Smooth muscle cell (in vitro differentiated cells): ENCODE measurements around the gene TEX9. TPM values are rescaled to one million over a fixed set of nuclear protein-coding genes. Genes with fewer than 3 reads are reported as not detected.

Experiments used
- DNase-seq: peaks from one replicate; lab custom pipeline; 2025; ENCODE audit not compliant: unreplicated experiment; lab: John Stamatoyannopoulos, UW
- H2AFZ ChIP-seq: fragments of 200-600 bp; sonication (generic); 2 replicates; pipeline ENCODE4 v1.6.0; 2016; ENCODE audit warnings: antibody characterized with exemption, low read depth, mild to moderate bottlenecking
- H3F3A ChIP-seq: fragments of 200-600 bp; sonication (generic); 2 replicates; pipeline ENCODE4 v1.6.0; 2017; ENCODE audit warnings: antibody characterized with exemption, low read depth
- H3K27ac ChIP-seq: fragments of 200-600 bp; sonication (generic); 2 replicates; pipeline ENCODE4 v1.5.1; 2016; ENCODE audit warnings: low read depth, mild to moderate bottlenecking
- H3K27me3 ChIP-seq: fragments of 200-600 bp; sonication (generic); 2 replicates; pipeline ENCODE4 v1.6.1; 2016; ENCODE audit warnings: low read depth, mild to moderate bottlenecking
- H3K36me3 ChIP-seq: fragments of 200-600 bp; sonication (generic); 2 replicates; pipeline ENCODE4 v1.5.1; 2016; ENCODE audit warnings: low read depth
- H3K4me1 ChIP-seq: fragments of 200-600 bp; sonication (generic); 2 replicates; pipeline ENCODE4 v1.5.1; 2016; ENCODE audit warnings: low read depth
- H3K4me2 ChIP-seq: fragments of 200-600 bp; sonication (generic); 2 replicates; pipeline ENCODE4 v1.6.0; 2016; ENCODE audit warnings: mild to moderate bottlenecking
- H3K4me3 ChIP-seq: fragments of 200-600 bp; sonication (generic); 2 replicates; pipeline ENCODE4 v1.5.1; 2016; ENCODE audit warnings: mild to moderate bottlenecking
- H3K79me2 ChIP-seq: fragments of 200-600 bp; sonication (generic); 2 replicates; pipeline ENCODE4 v1.6.0; 2016; ENCODE audit warnings: low read depth, mild to moderate bottlenecking
- H3K9ac ChIP-seq: fragments of 200-600 bp; sonication (generic); 2 replicates; pipeline ENCODE4 v1.6.0; 2016; ENCODE audit warnings: low read depth
- H3K9me3 ChIP-seq: fragments of 200-600 bp; sonication (generic); replicated peaks from 2 replicates; pipeline ENCODE4 v1.5.1; 2016; ENCODE audit warnings: low read depth
- H4K20me1 ChIP-seq: fragments of 200-600 bp; sonication (generic); 2 replicates; pipeline ENCODE4 v1.6.0; 2016; ENCODE audit warnings: low read depth
- CTCF ChIP-seq: fragments of 200-600 bp; sonication (generic); IDR thresholded peaks from 2 replicates; pipeline ENCODE4 v1.5.1; 2017; ENCODE audit warnings: borderline replicate concordance, mild to moderate bottlenecking, antibody characterized with exemption; ENCODE audit not compliant: insufficient read depth, poor library complexity, severe bottlenecking
- WGBS: methylation state at CpG from one replicate; pipeline ENCODE4 v1.1.7; 2016; ENCODE audit warnings: low lambda C conversion rate; 5-methylcytosine and 5-hydroxymethylcytosine counted together
- polyA plus RNA-seq: library from polyadenylated mRNA; unstranded; fragments of >200 nt; fragmentation: Nextera tagmentation; extraction: Ambion mirVana; gene quantifications from 2 replicates; pipeline ENCODE4 v1.2.1, GENCODE V29; 2016
- total RNA-seq: library from RNA; depleted of rRNA; stranded (reverse); fragments of >200 nt; gene quantifications from 2 replicates; pipeline ENCODE4 v1.2.3, GENCODE V29; 2014

The TEX9 gene
- total and polyA plus RNA-seq, 2 experiments from 2014 or later, result 4.0 to 5.3 TPM

GRCh38 chr15:56383010-56383409 is 17.8 kb downstream of the TEX9 start:
- Histone ChIP-seq H3K27me3 (no peaks in the 10 kb centered on the region), H3K4me3 (no peak overlapping the region), H3K36me3 (no peaks in the 10 kb centered on the region), H4K20me1 (no peaks in the 10 kb centered on the region), H3K4me1 (no peaks in the 10 kb centered on the region), H2AFZ (no peak overlapping the region), H3K79me2 (no peaks in the 10 kb centered on the region), H3K9me3 (peaks cover 2% of the 10 kb centered on the region), H3F3A (no peaks in the 10 kb centered on the region), H3K9ac (no peak overlapping the region), H3K4me2 (no peak overlapping the region), H3K27ac (no peak overlapping the region)
- TF ChIP-seq CTCF, result no peak
- no peak for DNase-seq
- 94% methylated on average over 3 of the region's 3 CpGs for WGBS

- WGBS, result 87% methylated on average over 3 of the region's 3 CpGs
- Histone ChIP-seq H3K36me3 (no peaks in the 10 kb centered on the region), H3K4me2 (no peak overlapping the region), H3K4me3 (no peak overlapping the region), H3K9me3 (peaks cover 2% of the 10 kb centered on the region), H3F3A (no peaks in the 10 kb centered on the region), H4K20me1 (no peaks in the 10 kb centered on the region), H3K27ac (no peak overlapping the region), H2AFZ (no peak overlapping the region), H3K9ac (no peak overlapping the region), H3K27me3 (no peaks in the 10 kb centered on the region), H3K4me1 (no peaks in the 10 kb centered on the region), H3K79me2 (no peaks in the 10 kb centered on the region)
- no peak for TF ChIP-seq CTCF
- no peak for DNase-seq
Measured at GRCh38 chr15:56385908-56386307, 20.7 kb downstream of the TEX9 start.

GRCh38 chr15:56390739-56391267 is 25.6 kb downstream of the TEX9 start:
- no peaks in the 10 kb centered on the region for H3K4me1 ChIP-seq
- H3K9ac ChIP-seq, result no peak overlapping the region
- H4K20me1 ChIP-seq, result no peaks in the 10 kb centered on the region
- no peak for DNase-seq
- no peaks in the 10 kb centered on the region for H3K27me3 ChIP-seq
- no peaks in the 10 kb centered on the region for H3K36me3 ChIP-seq
- TF ChIP-seq CTCF, result no peak
- no peak overlapping the region for H3K27ac ChIP-seq
- H3K4me2 ChIP-seq, result no peak overlapping the region
- 81% methylated on average over 2 of the region's 2 CpGs for WGBS
- H2AFZ ChIP-seq, result no peak overlapping the region
- peaks cover 2% of the 10 kb centered on the region for H3K9me3 ChIP-seq
- no peaks in the 10 kb centered on the region for H3F3A ChIP-seq
- H3K79me2 ChIP-seq, result no peaks in the 10 kb centered on the region
- H3K4me3 ChIP-seq, result no peak overlapping the region

- no peak overlapping the region for H3K9ac ChIP-seq
- WGBS, result 88% methylated on average over 1 of the region's 1 CpG
- no peak overlapping the region for H3K4me3 ChIP-seq
- H3K79me2 ChIP-seq, result no peaks in the 10 kb centered on the region
- H3K4me2 ChIP-seq, result no peak overlapping the region
- H3K36me3 ChIP-seq, result no peaks in the 10 kb centered on the region
- H2AFZ ChIP-seq, result no peak overlapping the region
- no peaks in the 10 kb centered on the region for H4K20me1 ChIP-seq
- H3F3A ChIP-seq, result no peaks in the 10 kb centered on the region
- no peaks in the 10 kb centered on the region for H3K27me3 ChIP-seq
- H3K27ac ChIP-seq, result no peak overlapping the region
- H3K4me1 ChIP-seq, result no peaks in the 10 kb centered on the region
- no peaks in the 10 kb centered on the region for H3K9me3 ChIP-seq
- DNase-seq, result no peak
- no peak for TF ChIP-seq CTCF
Measured at GRCh38 chr15:56393277-56393676, 28.1 kb downstream of the TEX9 start.
